Cardiac muscle cell (in vitro differentiated cells and primary cell): Measurements from ENCODE around the gene SLIT1. TPM values are rescaled to one million over a fixed set of nuclear protein-coding genes. Genes with fewer than 3 reads are reported as not detected.

Experiments used
- DNase-seq, 2 donors: peaks; one replicate each; pipeline versions ENCODE4 v3.0.0 to v3.0.0-alpha.2; 2010 to 2017; ENCODE audit warnings: low read depth in 1 of 2, low spot score in 1 of 2
- H3K27ac ChIP-seq: fragments of 200-600 bp; sonication (generic); 2 replicates; pipeline ENCODE4 v1.5.1; 2016
- H3K27me3 ChIP-seq: fragments of 200-600 bp; sonication (generic); 2 replicates; pipeline ENCODE4 v1.6.0; 2016; ENCODE audit warnings: control low read depth
- H3K36me3 ChIP-seq: fragments of 200-600 bp; sonication (generic); 2 replicates; pipeline ENCODE4 v1.5.1; 2016; ENCODE audit warnings: control low read depth
- H3K4me1 ChIP-seq: fragments of 200-600 bp; sonication (generic); 2 replicates; pipeline ENCODE4 v1.8.1; 2017; ENCODE audit warnings: low read depth, mild to moderate bottlenecking, mixed run types
- H3K4me3 ChIP-seq: fragments of 200-600 bp; sonication (generic); 2 replicates; pipeline ENCODE4 v1.5.1; 2016; ENCODE audit warnings: mild to moderate bottlenecking
- H3K9me3 ChIP-seq: fragments of 200-600 bp; sonication (generic); 2 replicates; pipeline ENCODE4 v1.5.1; 2017; ENCODE audit warnings: low read depth, mild to moderate bottlenecking, control low read depth
- polyA plus RNA-seq: library from polyadenylated mRNA; unstranded; fragments of >200 nt; fragmentation: Nextera tagmentation; extraction: Ambion mirVana; gene quantifications from 2 replicates; pipeline ENCODE4 v1.2.1, GENCODE V29; 2016
- total RNA-seq: library from RNA; depleted of rRNA; stranded (reverse); fragments of >200 nt; gene quantifications from 2 replicates; pipeline ENCODE4 v1.2.3, GENCODE V29; 2016
- TF ChIP-seq, protein P1 (sequence below): IDR thresholded peaks from 2 replicates; pipeline ENCODE4 v1.5.1; 2012; ENCODE audit warnings: low read depth, mild to moderate bottlenecking, low read length

The SLIT1 gene
- total and polyA plus RNA-seq, 2 experiments from 2014 or later = 3.3 to 11.0 TPM

DNA sequence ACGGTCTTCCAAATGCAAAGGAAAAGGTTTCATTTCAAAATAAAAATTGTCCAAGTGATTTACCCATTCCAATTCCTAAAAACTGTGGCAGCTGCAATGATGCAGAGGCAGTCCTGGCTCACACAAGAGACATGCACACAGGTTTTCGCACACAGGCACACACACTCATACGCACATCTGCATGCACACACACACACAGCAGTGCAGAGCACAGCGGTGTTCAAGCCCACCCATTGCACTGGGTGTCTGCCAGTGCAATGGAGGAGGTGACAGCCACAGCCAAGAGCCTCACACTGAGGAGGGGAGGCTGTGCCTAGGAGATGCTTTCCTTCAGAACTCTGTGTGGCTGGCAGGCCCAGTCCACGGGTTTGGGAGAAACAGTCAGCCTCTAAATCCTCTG, 123.7 kb downstream of the SLIT1 start:
- Histone ChIP-seq H3K9me3 (no peaks in the 10 kb centered on the region), H3K27ac (no peak overlapping the region), H3K27me3 (no peaks in the 10 kb centered on the region), H3K36me3 (no peaks in the 10 kb centered on the region), H3K4me1 (no peaks in the 10 kb centered on the region), H3K4me3 (no peak overlapping the region)
- TF ChIP-seq, protein P1, sequence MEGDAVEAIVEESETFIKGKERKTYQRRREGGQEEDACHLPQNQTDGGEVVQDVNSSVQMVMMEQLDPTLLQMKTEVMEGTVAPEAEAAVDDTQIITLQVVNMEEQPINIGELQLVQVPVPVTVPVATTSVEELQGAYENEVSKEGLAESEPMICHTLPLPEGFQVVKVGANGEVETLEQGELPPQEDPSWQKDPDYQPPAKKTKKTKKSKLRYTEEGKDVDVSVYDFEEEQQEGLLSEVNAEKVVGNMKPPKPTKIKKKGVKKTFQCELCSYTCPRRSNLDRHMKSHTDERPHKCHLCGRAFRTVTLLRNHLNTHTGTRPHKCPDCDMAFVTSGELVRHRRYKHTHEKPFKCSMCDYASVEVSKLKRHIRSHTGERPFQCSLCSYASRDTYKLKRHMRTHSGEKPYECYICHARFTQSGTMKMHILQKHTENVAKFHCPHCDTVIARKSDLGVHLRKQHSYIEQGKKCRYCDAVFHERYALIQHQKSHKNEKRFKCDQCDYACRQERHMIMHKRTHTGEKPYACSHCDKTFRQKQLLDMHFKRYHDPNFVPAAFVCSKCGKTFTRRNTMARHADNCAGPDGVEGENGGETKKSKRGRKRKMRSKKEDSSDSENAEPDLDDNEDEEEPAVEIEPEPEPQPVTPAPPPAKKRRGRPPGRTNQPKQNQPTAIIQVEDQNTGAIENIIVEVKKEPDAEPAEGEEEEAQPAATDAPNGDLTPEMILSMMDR = no peak
- no peak for DNase-seq

DNA sequence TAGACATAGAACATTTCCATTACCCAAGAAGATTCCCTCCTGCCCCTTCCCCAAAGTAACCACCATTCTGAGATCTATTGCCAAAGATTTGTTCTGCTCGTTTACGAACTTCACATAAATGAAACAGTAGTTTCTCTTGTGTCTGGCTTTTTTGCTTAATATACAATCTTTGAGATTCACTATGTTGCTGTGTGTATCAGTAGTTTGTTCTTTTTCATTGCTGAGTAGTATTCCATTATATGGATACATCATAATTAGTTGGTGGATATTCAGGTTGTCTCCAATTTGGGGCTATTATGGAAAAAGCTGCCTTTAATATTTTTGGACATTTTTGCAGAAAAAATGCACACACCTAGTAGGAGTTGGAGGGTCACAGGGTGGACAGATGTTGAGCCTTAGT, 124.3 kb downstream of the SLIT1 start:
- no peak for DNase-seq
- TF ChIP-seq, protein P1 = no peak
- H3K27me3 ChIP-seq = no peaks in the 10 kb centered on the region
- no peak overlapping the region for H3K4me3 ChIP-seq
- H3K9me3 ChIP-seq = no peaks in the 10 kb centered on the region
- no peaks in the 10 kb centered on the region for H3K36me3 ChIP-seq
- H3K27ac ChIP-seq = no peak overlapping the region
- no peaks in the 10 kb centered on the region for H3K4me1 ChIP-seq

DNA sequence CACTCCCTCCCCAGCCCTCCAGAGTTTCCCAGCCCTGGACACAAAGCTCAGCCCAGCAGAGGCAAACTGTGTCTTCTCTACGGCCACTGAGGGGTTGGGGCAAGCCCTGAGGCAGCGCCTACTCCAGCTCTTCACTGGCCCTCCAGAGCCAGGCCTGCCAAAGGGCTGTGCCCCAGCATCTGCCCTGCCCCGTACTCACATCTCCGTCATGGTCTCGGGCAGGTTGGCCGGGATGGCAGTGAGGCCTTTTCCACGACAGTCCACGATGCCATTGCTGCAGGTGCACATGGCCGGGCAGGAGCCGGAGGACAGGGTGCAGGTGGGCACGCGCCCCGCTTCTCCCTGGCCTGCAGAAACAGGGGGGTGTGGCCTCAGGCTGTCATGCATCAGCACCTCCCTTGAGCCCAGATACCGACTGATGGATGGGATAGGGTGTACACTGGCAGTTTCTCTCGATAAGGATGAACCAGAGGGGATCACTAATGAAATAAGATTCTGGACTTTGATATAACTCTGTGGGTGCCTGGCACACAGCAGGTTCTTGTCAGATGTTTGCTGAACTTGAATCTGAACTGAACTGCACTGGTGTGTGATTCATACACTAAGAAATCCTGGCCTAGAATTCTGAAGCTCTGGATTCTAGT, 125.2 kb downstream of the SLIT1 start:
- no peak for DNase-seq
- H3K9me3 ChIP-seq = no peaks in the 10 kb centered on the region
- H3K36me3 ChIP-seq = no peaks in the 10 kb centered on the region
- no peak overlapping the region for H3K27ac ChIP-seq
- H3K4me3 ChIP-seq = no peak overlapping the region
- TF ChIP-seq, protein P1 = no peak
- no peaks in the 10 kb centered on the region for H3K27me3 ChIP-seq
- H3K4me1 ChIP-seq = no peaks in the 10 kb centered on the region

DNA sequence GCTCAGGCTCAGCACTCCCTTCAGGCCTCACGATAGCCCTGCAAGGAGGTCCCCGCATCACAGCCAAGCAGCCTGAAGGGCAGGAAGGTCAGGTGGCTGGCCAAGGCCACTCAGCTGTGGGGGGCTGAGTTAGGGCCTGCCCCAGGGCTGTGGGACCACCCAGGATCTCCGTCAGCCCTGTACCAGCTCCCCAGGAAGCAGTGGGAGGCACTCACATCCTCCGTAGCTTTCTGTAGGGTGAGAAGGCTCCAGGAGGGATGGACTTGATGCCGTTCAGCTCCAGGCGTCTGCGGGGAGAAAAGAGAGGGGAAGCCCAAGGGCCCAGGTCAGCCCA, 125.9 kb downstream of the SLIT1 start:
- H3K9me3 ChIP-seq = no peaks in the 10 kb centered on the region
- H3K27ac ChIP-seq = no peak overlapping the region
- H3K27me3 ChIP-seq = no peaks in the 10 kb centered on the region
- no peaks in the 10 kb centered on the region for H3K4me1 ChIP-seq
- TF ChIP-seq, protein P1 = no peak
- H3K36me3 ChIP-seq = no peaks in the 10 kb centered on the region
- H3K4me3 ChIP-seq = no peak overlapping the region
- no peak for DNase-seq

- Histone ChIP-seq H3K4me1 (no peaks in the 10 kb centered on the region), H3K36me3 (no peaks in the 10 kb centered on the region), H3K4me3 (no peak overlapping the region), H3K27me3 (no peaks in the 10 kb centered on the region), H3K9me3 (no peaks in the 10 kb centered on the region), H3K27ac (no peak overlapping the region)
- no peak for DNase-seq
- TF ChIP-seq, protein P1 = no peak
Observed at GRCh38 chr10:97059006-97059871, 126.5 kb downstream of the SLIT1 start.
